ENCODE results near the gene BPHL. TPM values are rescaled to one million over a fixed set of nuclear protein-coding genes. Genes with fewer than 3 reads are reported as not detected.

Gene BPHL
- total RNA-seq, 2 experiments from 2014 or later = 9.7 to 20.9 TPM

DNA sequence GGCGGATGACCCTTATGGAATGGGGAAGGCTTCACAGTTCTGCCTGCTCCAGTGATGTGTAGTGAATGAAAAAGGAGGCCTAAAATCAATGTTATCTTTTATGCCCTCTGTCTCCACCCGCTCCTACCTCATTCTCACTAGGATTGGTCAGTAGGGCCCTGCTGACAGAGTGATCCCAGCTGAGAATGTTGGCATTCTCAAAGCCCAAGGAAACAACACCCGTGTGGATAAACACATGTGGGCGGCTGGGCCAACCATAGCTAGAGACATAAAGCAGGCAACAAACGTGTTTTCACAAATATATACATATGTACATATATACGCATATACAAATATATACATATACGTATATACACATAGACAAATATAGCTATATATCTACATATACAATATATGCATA lies 45.7 kb upstream of the BPHL start:
- H4K20me1 ChIP-seq (ENCODE audit: insufficient read depth, low read length) = no peaks in the 10 kb centered on the region
- H3K9me2 ChIP-seq (ENCODE audit: insufficient read depth, low read length) = no peaks in the 10 kb centered on the region

DNA sequence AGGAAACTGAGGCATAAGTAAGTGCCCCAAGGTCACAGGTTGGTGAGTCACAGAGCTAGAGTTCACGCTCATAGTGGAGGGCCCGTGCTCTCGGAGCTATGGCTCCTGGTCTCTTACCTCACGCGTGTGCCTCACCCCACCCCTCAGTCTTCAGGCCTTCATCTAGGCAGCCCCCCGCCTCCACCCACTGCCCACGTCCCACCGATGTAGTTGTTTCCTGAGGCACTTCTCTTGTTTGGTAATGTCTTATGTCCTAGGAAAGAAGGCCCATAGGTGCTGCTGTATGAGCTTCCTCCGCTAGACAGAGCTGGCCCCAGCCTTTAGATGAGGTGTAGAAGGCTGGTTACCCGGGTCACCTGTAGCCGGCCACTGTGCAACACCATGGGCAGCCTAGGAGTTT lies 45.1 kb upstream of the BPHL start:
- Histone ChIP-seq H3K4me2 (ENCODE audit: low read length) (0 out of 2 replicates have a peak overlapping the region, but pooled peaks have one; percentile 54), H3K9me3 (ENCODE audit: low read length) (peaks cover 8% of the 10 kb centered on the region; the same call in 1 of the 2 replicates), H4K20me1 (ENCODE audit: insufficient read depth, low read length) (no peaks in the 10 kb centered on the region), H3K27ac (ENCODE audit: low read depth, low read length, poor library complexity, severe bottlenecking) (no peak overlapping the region), H3K4me3 (ENCODE audit: low read depth, low read length, poor library complexity, severe bottlenecking) (no peak overlapping the region), H2AFZ (ENCODE audit: low read length) (no peak overlapping the region), H3K36me3 (ENCODE audit: insufficient read depth, low read length) (peaks cover 18% of the 10 kb centered on the region), H3K9me2 (ENCODE audit: insufficient read depth, low read length) (no peaks in the 10 kb centered on the region), H3K79me2 (ENCODE audit: insufficient read depth, low read depth, low read length) (peaks cover 57% of the 10 kb centered on the region), H3K4me1 (ENCODE audit: insufficient read depth, low read length, poor library complexity, severe bottlenecking) (peaks cover 56% of the 10 kb centered on the region)
- DNase-seq (ENCODE audit: low spot score) = no peak
- CTCF ChIA-PET (ENCODE audit: unreplicated experiment) = no interaction called here
- POLR2A ChIA-PET = interaction anchor here (1.0 to 1.6 kb wide), 2 partner anchors 12 to 47 kb away, joined by 3 to 7 read pairs; no protein-coding TSS in a partner anchor
- intact Hi-C loops (cut with micrococcal nuclease; ENCODE audit: unreplicated experiment) = loop anchor here (10.0 kb wide), 1 partner anchor 1061 kb away; the partner anchor contains the start of gene ECI2
- no TSS peak for BruUV-seq (replicated peaks)
- TF ChIP-seq EZH2phosphoT487 (IDR thresholded peaks at IDR 0.05; ENCODE audit: borderline replicate concordance, low read depth, low read length) = no peak
- TF ChIP-seq, protein P1, sequence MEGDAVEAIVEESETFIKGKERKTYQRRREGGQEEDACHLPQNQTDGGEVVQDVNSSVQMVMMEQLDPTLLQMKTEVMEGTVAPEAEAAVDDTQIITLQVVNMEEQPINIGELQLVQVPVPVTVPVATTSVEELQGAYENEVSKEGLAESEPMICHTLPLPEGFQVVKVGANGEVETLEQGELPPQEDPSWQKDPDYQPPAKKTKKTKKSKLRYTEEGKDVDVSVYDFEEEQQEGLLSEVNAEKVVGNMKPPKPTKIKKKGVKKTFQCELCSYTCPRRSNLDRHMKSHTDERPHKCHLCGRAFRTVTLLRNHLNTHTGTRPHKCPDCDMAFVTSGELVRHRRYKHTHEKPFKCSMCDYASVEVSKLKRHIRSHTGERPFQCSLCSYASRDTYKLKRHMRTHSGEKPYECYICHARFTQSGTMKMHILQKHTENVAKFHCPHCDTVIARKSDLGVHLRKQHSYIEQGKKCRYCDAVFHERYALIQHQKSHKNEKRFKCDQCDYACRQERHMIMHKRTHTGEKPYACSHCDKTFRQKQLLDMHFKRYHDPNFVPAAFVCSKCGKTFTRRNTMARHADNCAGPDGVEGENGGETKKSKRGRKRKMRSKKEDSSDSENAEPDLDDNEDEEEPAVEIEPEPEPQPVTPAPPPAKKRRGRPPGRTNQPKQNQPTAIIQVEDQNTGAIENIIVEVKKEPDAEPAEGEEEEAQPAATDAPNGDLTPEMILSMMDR (conservative IDR thresholded peaks at IDR 0.05; ENCODE audit: low read length) = no peak

More for the DNA sequence above, 45.7 kb upstream of the BPHL start:
- TF ChIP-seq, protein P1 (conservative IDR thresholded peaks at IDR 0.05; ENCODE audit: low read length) = no peak
- TF ChIP-seq EZH2phosphoT487 (IDR thresholded peaks at IDR 0.05; ENCODE audit: borderline replicate concordance, low read depth, low read length) = no peak
- CTCF ChIA-PET (ENCODE audit: unreplicated experiment) = no interaction called here
- H3K27ac ChIP-seq (ENCODE audit: low read depth, low read length, poor library complexity, severe bottlenecking) = no peak overlapping the region
- POLR2A ChIA-PET = interaction anchor here (0.5 to 1.6 kb wide), 3 partner anchors 11 to 112 kb away, joined by 3 to 7 read pairs (median 4); no protein-coding TSS in a partner anchor
- H3K36me3 ChIP-seq (ENCODE audit: insufficient read depth, low read length) = peaks cover 12% of the 10 kb centered on the region
- H3K4me2 ChIP-seq (ENCODE audit: low read length) = no peak overlapping the region
- H3K4me1 ChIP-seq (ENCODE audit: insufficient read depth, low read length, poor library complexity, severe bottlenecking) = peaks cover 56% of the 10 kb centered on the region
- DNase-seq (ENCODE audit: low spot score) = no peak
- H2AFZ ChIP-seq (ENCODE audit: low read length) = no peak overlapping the region
- peaks cover 58% of the 10 kb centered on the region for H3K79me2 ChIP-seq (ENCODE audit: insufficient read depth, low read depth, low read length)
- BruUV-seq (replicated peaks) = no TSS peak
- 0 out of 2 replicates have a peak, but pooled peaks cover 2% of the 10 kb centered on the region for H3K9me3 ChIP-seq (ENCODE audit: low read length)
- no peak overlapping the region for H3K4me3 ChIP-seq (ENCODE audit: low read depth, low read length, poor library complexity, severe bottlenecking)
- intact Hi-C loops (cut with micrococcal nuclease; ENCODE audit: unreplicated experiment) = loop anchor here (10.0 kb wide), 1 partner anchor 1062 kb away; the partner anchor contains the start of gene ECI2

- no peak for DNase-seq (ENCODE audit: low spot score)
- peak overlapping the region; percentile 66 for H3K27ac ChIP-seq (ENCODE audit: low read depth, low read length, poor library complexity, severe bottlenecking)
- ChIA-PET POLR2A (interaction anchor here (0.7 to 2.8 kb wide), 13 partner anchors 9 to 307 kb away, joined by 3 to 19 read pairs (median 4); partner anchors contain the start of genes BPHL and PSMG4), CTCF (ENCODE audit: unreplicated experiment) (interaction anchor here (0.6 to 1.2 kb wide), 4 partner anchors 9 to 946 kb away, joined by 3 to 5 read pairs (median 4); no protein-coding TSS in a partner anchor)
- H3K9me2 ChIP-seq (ENCODE audit: insufficient read depth, low read length) = no peaks in the 10 kb centered on the region
- peak overlapping the region; percentile 91 for H3K4me2 ChIP-seq (ENCODE audit: low read length)
- no peak for TF ChIP-seq EZH2phosphoT487 (IDR thresholded peaks at IDR 0.05; ENCODE audit: borderline replicate concordance, low read depth, low read length)
- TF ChIP-seq, protein P1 (conservative IDR thresholded peaks at IDR 0.05; ENCODE audit: low read length) = no peak
- H3K9me3 ChIP-seq (ENCODE audit: low read length) = peaks cover 8% of the 10 kb centered on the region; the same call in 1 of the 2 replicates
- peak overlapping the region; percentile 46 for H3K4me3 ChIP-seq (ENCODE audit: low read depth, low read length, poor library complexity, severe bottlenecking)
- no TSS peak for BruUV-seq (replicated peaks)
- H3K4me1 ChIP-seq (ENCODE audit: insufficient read depth, low read length, poor library complexity, severe bottlenecking) = peaks cover 46% of the 10 kb centered on the region
- peaks cover 39% of the 10 kb centered on the region for H3K79me2 ChIP-seq (ENCODE audit: insufficient read depth, low read depth, low read length)
- H4K20me1 ChIP-seq (ENCODE audit: insufficient read depth, low read length) = no peaks in the 10 kb centered on the region
- H2AFZ ChIP-seq (ENCODE audit: low read length) = peak overlapping the region; percentile 83
- intact Hi-C loops (cut with micrococcal nuclease; ENCODE audit: unreplicated experiment) = loop anchor here (10.0 kb wide), 1 partner anchor 1059 kb away; the partner anchor contains the start of gene ECI2
- peaks cover 40% of the 10 kb centered on the region for H3K36me3 ChIP-seq (ENCODE audit: insufficient read depth, low read length)
Observed at GRCh38 chr6:3075772-3076113, 42.8 kb upstream of the BPHL start.
